Measurements from ENCODE around the gene CABP5. TPM values are rescaled to one million over a fixed set of nuclear protein-coding genes. Genes with fewer than 3 reads are reported as not detected.

The CABP5 gene
- not detected in 2 replicates for total RNA-seq

GRCh38 chr19:48043675-48044258, at the start of gene CABP5:
Gene CABP5 (minus strand): TSS chr19:48044079. CDS start chr19:48043922, 157 bp downstream.

GRCh38 chr19:47994209-47994802, 49.6 kb downstream of the CABP5 start, which contains the start of gene ELSPBP1:
Gene ELSPBP1 (plus strand): TSS chr19:47994632. CDS start chr19:48008668, 14,036 bp downstream.

GRCh38 chr19:47992070-47992469, 51.8 kb downstream of the CABP5 start, which contains the start of gene BSPH1:
Gene BSPH1 (minus strand): TSS chr19:47992170. CDS start chr19:47992081, 89 bp downstream.

Other genes starting within 250 kb of the CABP5 start
- not detected in 2 replicates for gene TPRX1, start 239.5 kb downstream of the CABP5 start, total RNA-seq
- gene CRX, start 222.1 kb downstream of the CABP5 start, total RNA-seq, result not detected in 2 replicates
- not detected in 2 replicates for gene TPRX2, start 184.8 kb downstream of the CABP5 start, total RNA-seq
- gene SULT2A1, start 157.8 kb downstream of the CABP5 start, total RNA-seq, result not detected in 2 replicates
- gene BSPH1, start 51.9 kb downstream of the CABP5 start, total RNA-seq, result not detected in 2 replicates
- not detected in 2 replicates for gene ELSPBP1, start 49.4 kb downstream of the CABP5 start, total RNA-seq
- gene PLA2G4C, start 66.7 kb upstream of the CABP5 start, total RNA-seq, result 4.7 and 27.1 TPM in 2 replicates
- 16.2 and 45.7 TPM in 2 replicates for gene LIG1, start 126.3 kb upstream of the CABP5 start, total RNA-seq
- 4.9 and 6.0 TPM in 2 replicates for gene ZSWIM9, start 126.6 kb upstream of the CABP5 start, total RNA-seq
- 12.9 and 20.4 TPM in 2 replicates for gene CARD8, start 211.8 kb upstream of the CABP5 start, total RNA-seq
- 0.17 TPM in 1 of 2 replicates, not detected in the other for gene ZNF114, start 226.0 kb upstream of the CABP5 start, total RNA-seq